Endothelial cell of umbilical vein (primary cell): ENCODE results near the gene PGAP3. TPM values are rescaled to one million over a fixed set of nuclear protein-coding genes. Genes with fewer than 3 reads are reported as not detected.

ENCODE experiments used
- BruUV-seq: library from RNA; stranded (reverse); fragments of 400-500 nt; replicated peaks from 2 replicates; lab custom pipeline; 2021; lab: Mats Ljungman, UMichigan
- CTCF ChIA-PET: fragments of 300-600, 350-600 bp; sonication (Branson Sonifier 250); formaldehyde crosslinking; loops from one replicate; lab custom pipeline; 2021; ENCODE audit warnings: antibody characterized with exemption, inconsistent platforms; lab: Charles Lee
- POLR2A ChIA-PET: fragments of 300-600, 350-600 bp; sonication (Branson Sonifier 250); formaldehyde crosslinking; loops from one replicate; lab custom pipeline; 2021; ENCODE audit warnings: antibody characterized with exemption, inconsistent platforms; lab: Charles Lee
- DNase-seq: peaks from one replicate; pipeline ENCODE4 v3.0.0-alpha.2; 2011; ENCODE audit warnings: low read depth, low spot score
- FAIRE-seq: peaks from 2 replicates; lab custom pipeline; 2011; peaks lifted over from hg19 to GRCh38; lab: Jason Lieb, UNC
- H2AFZ ChIP-seq: 2 replicates; pipeline ENCODE4 v1.6.0; 2012; ENCODE audit warnings: low read depth, low read length, control low read depth, inconsistent platforms
- H3K27ac ChIP-seq: 2 replicates; pipeline ENCODE4 v1.5.1; 2011; ENCODE audit warnings: low read depth, mild to moderate bottlenecking, control low read depth, low read length, moderate library complexity; ENCODE audit not compliant: insufficient read depth
- H3K27me3 ChIP-seq, 2 experiments: 2 replicates each; pipeline versions ENCODE4 v1.6.0 to v1.6.1; 2011; ENCODE audit warnings: low read length in 2 of 2, mixed read lengths in 1 of 2; ENCODE audit not compliant: control insufficient read depth in 2 of 2, insufficient read depth in 2 of 2
- H3K36me3 ChIP-seq, 2 experiments: 2 replicates in 1 of 2; 3 replicates in 1 of 2; pipeline ENCODE4 v1.5.1; 2011; ENCODE audit warnings: low read length in 2 of 2, mild to moderate bottlenecking in 1 of 2, moderate library complexity in 1 of 2; ENCODE audit not compliant: control insufficient read depth in 2 of 2, insufficient read depth in 2 of 2; ENCODE audit errors: extremely low read depth in 1 of 2
- H3K4me1 ChIP-seq: 3 replicates; pipeline ENCODE4 v1.5.1; 2011; ENCODE audit warnings: mild to moderate bottlenecking, low read length; ENCODE audit not compliant: control insufficient read depth, insufficient read depth; ENCODE audit errors: extremely low read depth
- H3K4me2 ChIP-seq: 2 replicates; pipeline ENCODE4 v1.6.1; 2011; ENCODE audit warnings: low read length, control low read depth, mixed read lengths; ENCODE audit not compliant: insufficient read depth
- H3K4me3 ChIP-seq, 3 experiments: fragments of 200-600 bp in 1 of 3; sonication (generic), shearing (Covaris generic) in 1 of 3; replicated peaks in 1 of 3; 2 replicates each; pipeline ENCODE4 v1.5.1; 2011 to 2016; ENCODE audit warnings: control low read depth in 3 of 3, low read length in 3 of 3, mild to moderate bottlenecking in 2 of 3, inconsistent platforms in 1 of 3, low read depth in 1 of 3, moderate library complexity in 1 of 3; ENCODE audit not compliant: insufficient read depth in 1 of 3
- H3K79me2 ChIP-seq: 2 replicates; pipeline ENCODE4 v1.6.0; 2012; ENCODE audit warnings: low read length, inconsistent platforms; ENCODE audit not compliant: control insufficient read depth, insufficient read depth
- H3K9ac ChIP-seq: replicated peaks from 2 replicates; pipeline ENCODE3; 2011; ENCODE audit warnings: low read length, control low read depth; ENCODE audit not compliant: insufficient read depth; ENCODE audit errors: extremely low read depth
- H3K9me1 ChIP-seq: replicated peaks from 3 replicates; pipeline ENCODE4 v1.6.0; 2011; ENCODE audit warnings: mild to moderate bottlenecking, low read length; ENCODE audit not compliant: control insufficient read depth, insufficient read depth; ENCODE audit errors: extremely low read depth
- H3K9me3 ChIP-seq: replicated peaks from 2 replicates; pipeline ENCODE4 v1.5.1; 2012; ENCODE audit warnings: low read length, inconsistent platforms; ENCODE audit not compliant: control insufficient read depth, insufficient read depth
- H4K20me1 ChIP-seq: replicated peaks from 2 replicates; pipeline ENCODE3; 2011; ENCODE audit warnings: mild to moderate bottlenecking, low read length; ENCODE audit not compliant: control insufficient read depth, insufficient read depth; ENCODE audit errors: extremely low read depth
- EZH2 ChIP-seq: IDR thresholded peaks from 2 replicates; pipeline ENCODE4 v1.6.1; 2012; ENCODE audit warnings: borderline replicate concordance, low read depth, mild to moderate bottlenecking, moderate library complexity, low read length, inconsistent platforms; ENCODE audit not compliant: severe bottlenecking
- FOS ChIP-seq: IDR thresholded peaks from 2 replicates; pipeline ENCODE4 v1.6.1; 2011; ENCODE audit warnings: mild to moderate bottlenecking, low read length, moderate library complexity, borderline replicate concordance; ENCODE audit not compliant: insufficient read depth
- GATA2 ChIP-seq: IDR thresholded peaks from 2 replicates; pipeline ENCODE4 v1.7.0; 2011; ENCODE audit warnings: low read depth, mild to moderate bottlenecking, moderate library complexity, mixed read lengths, low read length; ENCODE audit not compliant: insufficient read length, insufficient read depth
- JUN ChIP-seq: IDR thresholded peaks from 2 replicates; pipeline ENCODE4 v1.6.1; 2011; ENCODE audit warnings: borderline replicate concordance, low read depth; ENCODE audit not compliant: insufficient read length, insufficient read depth
- MYC ChIP-seq: IDR thresholded peaks from one replicate; pipeline ENCODE4 v1.6.1; 2011; ENCODE audit warnings: mild to moderate bottlenecking, low read depth, low read length
- POLR2A ChIP-seq: IDR thresholded peaks from 2 replicates; pipeline ENCODE4 v1.6.1; 2012; ENCODE audit warnings: low read depth, mild to moderate bottlenecking, control low read depth, low read length
- POLR2AphosphoS5 ChIP-seq: IDR thresholded peaks from 2 replicates; pipeline ENCODE4 v1.6.1; 2012; ENCODE audit warnings: low read depth, mild to moderate bottlenecking, control low read depth, low read length, moderate library complexity; ENCODE audit not compliant: insufficient read depth
- dilution Hi-C: fragments of 300-500 bp; cut with MboI; formaldehyde crosslinking; loops from one replicate; pipeline ENCODE4 v1.15.0; 2019; ENCODE audit warnings: low sequenced_read_pairs; ENCODE audit not compliant: extremely low pct_ligation_motif_present
- intact Hi-C: fragments of 100-400 bp; cut with micrococcal nuclease; formaldehyde crosslinking; loops from one replicate; pipeline ENCODE4 v1.10.0; 2022
- polyA plus RNA-seq, 4 experiments: library from polyadenylated mRNA; depleted of rRNA in 3 of 4; stranded (reverse) in 3 of 4; unstranded in 1 of 4; fragments of >200 nt; gene quantifications; 2 replicates each; pipeline versions ENCODE4 v1.2.1 to v1.2.3, GENCODE V29; 2011 to 2012; ENCODE audit warnings: missing spikeins in 1 of 4
- total RNA-seq: library from RNA; stranded (reverse); gene quantifications from 2 replicates; pipeline ENCODE4 v1.2.3, GENCODE V29; 2021
- TF ChIP-seq, protein P1 (sequence below), 2 donors: IDR thresholded peaks; 1 replicate in 1 of 2; 2 replicates in 1 of 2; pipeline ENCODE4 v1.5.1; 2011; ENCODE audit warnings: low read length in 2 of 2, mild to moderate bottlenecking in 2 of 2, moderate library complexity in 2 of 2, control low read depth in 1 of 2, inconsistent platforms in 1 of 2, low read depth in 1 of 2; ENCODE audit not compliant: insufficient read depth in 1 of 2; ENCODE audit errors: extremely low read depth in 1 of 2
- TF ChIP-seq, protein P2 (sequence below): IDR thresholded peaks from 2 replicates; pipeline ENCODE4 v1.6.1; 2011; ENCODE audit not compliant: insufficient read depth, insufficient read length

Gene PGAP3
- total and polyA plus RNA-seq, 2 donors (not counting 3 experiments of a cell fraction or from before 2014, with no cell fraction given): 6.4 to 14.9 TPM

DNA sequence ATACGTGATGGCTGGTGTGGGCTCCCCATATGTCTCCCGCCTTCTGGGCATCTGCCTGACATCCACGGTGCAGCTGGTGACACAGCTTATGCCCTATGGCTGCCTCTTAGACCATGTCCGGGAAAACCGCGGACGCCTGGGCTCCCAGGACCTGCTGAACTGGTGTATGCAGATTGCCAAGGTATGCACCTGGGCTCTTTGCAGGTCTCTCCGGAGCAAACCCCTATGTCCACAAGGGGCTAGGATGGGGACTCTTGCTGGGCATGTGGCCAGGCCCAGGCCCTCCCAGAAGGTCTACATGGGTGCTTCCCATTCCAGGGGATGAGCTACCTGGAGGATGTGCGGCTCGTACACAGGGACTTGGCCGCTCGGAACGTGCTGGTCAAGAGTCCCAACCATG lies 36.9 kb upstream of the PGAP3 start:
- H3K36me3 ChIP-seq: peaks cover 2% of the 10 kb centered on the region in 2 experiments
- ChIA-PET POLR2A (no interaction called here), CTCF (interaction anchor here (1.6 kb wide), 2 partner anchors 71 to 103 kb away, joined by 5 to 7 read pairs; no protein-coding TSS in a partner anchor)
- H3K27ac ChIP-seq: no peak overlapping the region
- intact Hi-C loops: no loop called here
- no peak overlapping the region for H3K9ac ChIP-seq
- no peak overlapping the region for H3K4me3 ChIP-seq
- peaks cover 19% of the 10 kb centered on the region for H3K4me1 ChIP-seq
- H3K27me3 ChIP-seq: no peaks in the 10 kb centered on the region
- no peak for DNase-seq
- no peaks in the 10 kb centered on the region for H4K20me1 ChIP-seq
- H3K79me2 ChIP-seq: no peaks in the 10 kb centered on the region
- dilution Hi-C loops: no loop called here
- H2AFZ ChIP-seq: no peak overlapping the region
- TF ChIP-seq FOS (no peak), MYC (no peak), JUN (no peak), POLR2A (no peak), POLR2AphosphoS5 (no peak), EZH2 (no peak), GATA2 (no peak)
- TF ChIP-seq, protein P1, sequence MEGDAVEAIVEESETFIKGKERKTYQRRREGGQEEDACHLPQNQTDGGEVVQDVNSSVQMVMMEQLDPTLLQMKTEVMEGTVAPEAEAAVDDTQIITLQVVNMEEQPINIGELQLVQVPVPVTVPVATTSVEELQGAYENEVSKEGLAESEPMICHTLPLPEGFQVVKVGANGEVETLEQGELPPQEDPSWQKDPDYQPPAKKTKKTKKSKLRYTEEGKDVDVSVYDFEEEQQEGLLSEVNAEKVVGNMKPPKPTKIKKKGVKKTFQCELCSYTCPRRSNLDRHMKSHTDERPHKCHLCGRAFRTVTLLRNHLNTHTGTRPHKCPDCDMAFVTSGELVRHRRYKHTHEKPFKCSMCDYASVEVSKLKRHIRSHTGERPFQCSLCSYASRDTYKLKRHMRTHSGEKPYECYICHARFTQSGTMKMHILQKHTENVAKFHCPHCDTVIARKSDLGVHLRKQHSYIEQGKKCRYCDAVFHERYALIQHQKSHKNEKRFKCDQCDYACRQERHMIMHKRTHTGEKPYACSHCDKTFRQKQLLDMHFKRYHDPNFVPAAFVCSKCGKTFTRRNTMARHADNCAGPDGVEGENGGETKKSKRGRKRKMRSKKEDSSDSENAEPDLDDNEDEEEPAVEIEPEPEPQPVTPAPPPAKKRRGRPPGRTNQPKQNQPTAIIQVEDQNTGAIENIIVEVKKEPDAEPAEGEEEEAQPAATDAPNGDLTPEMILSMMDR (IDR thresholded peaks at IDR 0.05; ENCODE audit: extremely low read depth in 1 of 2, insufficient read depth in 1 of 2, low read depth in 1 of 2, low read length in 2 of 2): no peak
- TF ChIP-seq, protein P2, sequence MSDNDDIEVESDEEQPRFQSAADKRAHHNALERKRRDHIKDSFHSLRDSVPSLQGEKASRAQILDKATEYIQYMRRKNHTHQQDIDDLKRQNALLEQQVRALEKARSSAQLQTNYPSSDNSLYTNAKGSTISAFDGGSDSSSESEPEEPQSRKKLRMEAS: no peak
- FAIRE-seq: no peak
- H3K9me3 ChIP-seq: no peaks in the 10 kb centered on the region
- H3K4me2 ChIP-seq: no peak overlapping the region
- no peaks in the 10 kb centered on the region for H3K9me1 ChIP-seq
- BruUV-seq: no TSS peak
